T follicular helper cell (primary cell): Measurements from ENCODE around the gene RS1.

ENCODE experiments used
- DNase-seq: peaks from one replicate; pipeline ENCODE4 v3.0.0-alpha.2; 2020; ENCODE audit warnings: low read depth

RS1 gene

GRCh38 chrX:18668071-18668835, 3.7 kb downstream of the RS1 start:
- no peak for DNase-seq

DNA sequence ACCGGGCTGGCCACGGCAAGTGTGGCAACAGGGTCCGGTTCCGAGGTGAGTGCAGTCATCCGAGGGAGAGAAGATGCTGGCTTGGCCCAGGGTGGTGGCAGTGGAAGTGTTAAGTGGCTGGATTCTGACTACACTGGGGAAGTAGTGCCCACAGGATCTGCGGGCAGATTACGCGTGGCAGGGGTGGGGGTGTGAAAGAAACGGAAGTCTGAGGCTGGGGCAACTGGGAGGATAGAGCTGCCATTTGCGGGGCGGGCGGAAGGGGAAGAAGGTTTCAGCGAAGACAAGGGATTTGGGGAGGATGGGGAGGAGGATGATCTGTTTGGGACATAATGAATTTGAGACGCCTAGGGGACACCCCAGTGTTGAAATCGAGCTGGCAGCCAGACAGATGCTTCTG, 5.3 kb downstream of the RS1 start:
- no peak for DNase-seq

- no peak for DNase-seq
Observed at GRCh38 chrX:18664947-18665346, 7.0 kb downstream of the RS1 start.

DNA sequence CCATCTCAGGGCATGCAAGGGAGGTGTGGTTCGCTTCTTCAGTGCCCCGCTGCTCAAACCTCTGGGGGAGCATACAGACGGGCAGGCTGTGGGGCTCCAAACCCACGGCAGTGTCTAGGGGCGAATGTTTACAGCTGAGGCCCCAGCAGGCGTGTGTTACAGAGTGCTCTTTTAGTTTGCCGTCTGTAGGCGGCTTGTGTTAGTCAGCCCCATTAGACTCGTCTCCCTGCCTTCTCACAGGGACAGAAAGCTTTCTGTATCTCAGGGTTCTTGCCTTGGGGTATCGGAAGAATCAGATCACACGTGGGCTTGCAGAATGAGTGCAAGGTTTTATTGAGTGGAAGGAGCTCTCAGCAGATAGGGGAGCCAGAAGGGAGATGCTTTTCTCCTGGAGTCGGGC, 10.6 kb downstream of the RS1 start:
- no peak for DNase-seq

DNA sequence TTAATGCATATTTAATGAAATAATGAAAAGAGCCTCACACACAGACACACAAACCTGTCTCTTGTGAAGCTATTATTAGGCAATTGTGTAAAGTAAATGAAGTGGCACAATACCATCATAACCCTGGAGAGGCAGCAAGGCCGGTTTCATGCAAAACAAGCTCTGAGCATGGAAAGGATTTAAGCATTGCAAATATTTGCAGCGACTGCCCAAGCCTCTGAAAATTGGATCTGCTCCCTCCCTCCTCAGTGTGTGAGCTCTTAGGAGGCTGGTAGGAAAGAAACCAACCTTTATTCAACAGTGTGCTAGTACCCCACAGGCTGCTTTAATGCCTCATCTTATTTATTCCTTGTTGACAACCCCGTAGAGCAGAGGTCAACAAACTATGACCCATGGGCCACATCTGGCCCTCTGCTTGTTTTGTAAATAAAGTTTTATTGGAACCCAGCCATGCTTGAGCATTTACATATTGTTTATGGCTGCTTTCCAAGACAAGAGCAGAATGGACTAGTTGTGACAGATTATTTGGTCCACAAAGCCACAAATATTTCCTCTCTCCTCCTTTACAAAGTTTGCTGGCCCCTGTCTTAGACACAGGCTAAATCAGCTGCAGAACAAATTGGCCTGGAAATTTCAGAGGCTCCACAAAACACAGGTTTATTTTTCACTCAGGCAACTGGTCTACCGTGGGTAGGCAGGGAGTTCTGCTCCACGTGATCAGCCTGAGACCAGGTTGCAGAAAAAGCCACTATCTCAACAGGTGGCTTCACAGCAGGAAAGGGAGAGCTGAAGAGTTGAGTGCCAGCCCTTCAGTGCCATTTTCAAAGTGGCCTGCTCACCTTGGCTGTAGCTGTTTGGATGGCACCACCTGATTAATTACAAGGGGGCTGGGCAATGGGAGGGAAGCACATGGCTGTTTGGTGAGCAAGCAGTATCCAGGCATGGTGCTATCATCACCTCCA, 16.8 kb downstream of the RS1 start:
- no peak for DNase-seq

DNA sequence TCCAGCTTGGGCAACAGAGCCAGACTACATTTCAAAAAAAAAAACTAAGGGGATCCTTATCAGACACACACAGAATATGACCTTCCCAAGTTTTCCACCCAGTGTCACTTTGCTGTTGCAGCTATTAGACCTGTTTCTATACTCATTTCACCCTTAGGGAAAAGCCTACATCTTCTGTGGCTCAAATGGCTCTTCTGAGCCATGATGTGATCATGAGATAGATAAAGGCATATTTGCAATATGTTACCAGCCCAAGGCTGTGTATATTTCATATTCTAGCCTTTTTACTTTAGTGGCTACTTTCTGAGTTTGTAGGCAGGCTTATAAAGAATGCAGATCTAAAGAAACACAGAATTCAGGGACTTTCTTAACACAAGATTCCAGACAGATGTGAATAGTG, 19.3 kb downstream of the RS1 start:
- no peak for DNase-seq

DNA sequence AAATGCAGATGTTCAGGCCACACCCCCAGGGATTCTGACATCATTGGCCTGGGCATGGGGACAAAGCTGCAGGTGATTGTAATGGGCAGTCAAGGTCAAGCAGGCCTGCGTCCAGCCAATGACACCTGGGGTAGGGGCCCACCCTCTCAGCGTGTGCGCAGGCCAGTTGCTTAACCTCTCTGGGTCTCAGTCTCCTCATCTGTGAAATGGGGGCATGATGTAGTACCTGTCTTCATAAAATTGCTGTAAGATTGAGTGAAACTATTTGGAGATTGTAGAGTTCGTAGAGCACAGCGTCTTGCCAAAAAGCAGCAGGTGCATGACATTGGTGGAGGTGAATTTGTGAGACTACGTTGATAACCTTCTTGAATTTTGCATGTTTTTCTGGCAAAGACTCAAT, 21.2 kb downstream of the RS1 start:
- DNase-seq = no peak

- no peak for DNase-seq
Observed at GRCh38 chrX:18649498-18649951, 22.4 kb downstream of the RS1 start.

DNA sequence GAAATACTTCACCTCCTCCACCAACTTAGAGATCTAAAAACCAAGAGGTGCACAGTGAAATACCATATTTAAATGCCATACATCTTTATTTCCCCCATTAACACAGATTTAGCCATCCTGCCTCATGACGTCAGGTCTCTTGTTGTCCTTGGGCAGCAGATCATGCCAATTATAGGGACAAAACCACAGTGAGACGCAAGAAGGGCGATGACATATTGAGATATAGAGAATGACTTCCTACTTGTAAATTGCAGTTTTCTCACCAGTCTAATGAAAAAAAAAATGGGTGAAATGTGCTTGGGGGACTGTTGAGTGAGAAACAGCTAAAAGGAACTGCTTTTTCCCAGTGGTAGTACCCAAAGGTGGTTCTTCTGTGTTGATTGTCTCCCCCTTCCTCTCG, 24.3 kb downstream of the RS1 start:
- no peak for DNase-seq

DNA sequence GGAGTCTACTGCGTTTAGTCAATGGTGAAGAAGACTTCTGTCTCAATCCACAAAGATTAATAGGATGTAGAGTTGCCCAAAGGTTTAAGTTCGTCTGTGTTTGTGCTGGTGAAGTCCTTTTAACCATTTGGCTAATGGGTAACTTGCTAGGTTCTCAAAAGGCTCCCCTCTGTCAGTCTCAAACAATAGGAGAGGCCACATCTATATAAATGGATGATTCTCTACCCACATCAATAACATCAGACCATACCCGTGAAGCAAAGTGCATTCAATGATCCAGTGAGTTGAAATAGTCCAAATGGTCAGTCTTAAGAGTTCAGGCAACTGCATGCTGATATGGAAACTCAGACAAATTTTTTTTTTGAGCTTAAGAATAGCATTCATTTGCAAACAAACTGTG, 28.1 kb downstream of the RS1 start:
- DNase-seq = no peak

DNA sequence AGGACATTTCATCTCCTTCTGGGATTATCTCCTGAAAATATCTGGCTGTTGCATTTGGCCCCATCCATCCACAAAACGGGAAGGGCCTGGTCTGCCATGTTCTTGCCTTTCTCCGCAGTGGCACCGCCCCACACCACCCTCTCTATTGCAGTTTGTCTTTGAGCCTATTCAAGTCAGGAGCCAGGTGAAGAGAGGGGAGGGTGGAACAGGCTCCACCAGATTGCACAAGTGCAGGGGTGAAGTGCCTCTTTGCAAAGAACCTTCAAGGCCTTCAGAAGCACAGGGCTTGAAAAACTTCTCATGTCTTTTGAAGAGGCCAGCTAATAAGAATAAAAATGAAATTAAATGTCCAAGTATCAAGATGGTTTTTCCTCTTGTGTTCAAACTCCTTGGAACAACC, 28.7 kb downstream of the RS1 start:
- no peak for DNase-seq

GRCh38 chrX:18640686-18641085, 31.2 kb downstream of the RS1 start:
- DNase-seq = no peak

GRCh38 chrX:18639280-18639679, 32.6 kb downstream of the RS1 start:
- no peak for DNase-seq

GRCh38 chrX:18638398-18638797, 33.5 kb downstream of the RS1 start:
- no peak for DNase-seq

GRCh38 chrX:18630934-18631333, 41.0 kb downstream of the RS1 start:
- DNase-seq = no peak

DNA sequence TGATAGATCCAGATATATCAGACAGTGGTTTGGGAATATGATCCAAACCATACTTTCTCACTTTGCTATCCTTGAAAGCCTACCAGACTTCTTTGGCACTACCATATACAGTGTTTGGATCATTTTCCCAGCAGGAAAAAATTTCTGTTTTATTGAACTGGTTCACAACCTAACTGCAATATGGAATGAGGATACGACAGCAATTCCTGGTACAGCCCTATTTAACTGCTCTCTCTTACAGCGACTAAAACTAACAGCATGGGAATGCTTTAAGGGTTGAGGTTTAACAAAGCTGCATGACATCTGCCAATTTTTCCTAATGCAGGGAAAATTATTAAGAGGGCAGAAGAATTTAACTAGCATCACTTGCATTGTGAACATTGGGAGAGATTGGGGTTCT, 47.3 kb downstream of the RS1 start:
- no peak for DNase-seq

- DNase-seq = no peak
Observed at GRCh38 chrX:18620349-18620748, 51.6 kb downstream of the RS1 start.

DNA sequence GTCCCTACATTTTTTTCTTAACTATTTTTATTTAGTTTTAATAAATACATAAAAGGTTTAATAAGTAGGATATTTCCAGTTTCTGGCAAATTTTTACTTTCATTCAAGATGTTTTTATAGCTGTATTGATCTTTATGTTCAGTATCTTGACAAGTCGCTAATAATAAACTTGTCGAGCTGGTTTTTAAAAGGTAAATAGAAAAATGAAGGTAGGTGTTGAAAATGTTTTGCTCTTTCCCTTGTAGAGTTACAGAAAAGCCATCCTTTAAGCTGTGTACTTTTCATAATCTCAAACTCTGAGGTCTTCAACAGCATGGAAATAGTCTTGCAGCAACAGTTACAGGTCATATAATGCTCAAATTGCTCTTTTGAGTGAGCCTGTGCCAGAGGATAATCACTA, 52.6 kb downstream of the RS1 start:
- no peak for DNase-seq

DNA sequence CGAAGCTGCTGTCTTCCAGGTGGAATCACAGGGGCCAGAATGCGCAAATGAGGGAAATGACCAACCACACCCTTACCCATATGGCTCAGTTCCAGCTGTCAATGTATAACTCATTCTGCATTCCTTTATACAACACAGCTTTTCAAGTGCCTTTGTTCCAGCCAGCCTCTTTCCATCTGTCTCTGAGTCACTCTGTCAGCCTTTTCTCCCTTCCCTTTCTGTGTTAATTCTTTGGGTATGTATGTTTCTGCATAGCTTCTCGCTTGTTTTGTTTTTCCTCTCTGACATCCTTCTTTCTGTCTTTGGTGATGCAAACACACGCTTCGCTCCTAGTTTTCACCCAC, 54.5 kb downstream of the RS1 start:
- DNase-seq = no peak

GRCh38 chrX:18616688-18617406, 55.1 kb downstream of the RS1 start:
- no peak for DNase-seq

GRCh38 chrX:18613930-18614639, 57.8 kb downstream of the RS1 start:
- no peak for DNase-seq

DNA sequence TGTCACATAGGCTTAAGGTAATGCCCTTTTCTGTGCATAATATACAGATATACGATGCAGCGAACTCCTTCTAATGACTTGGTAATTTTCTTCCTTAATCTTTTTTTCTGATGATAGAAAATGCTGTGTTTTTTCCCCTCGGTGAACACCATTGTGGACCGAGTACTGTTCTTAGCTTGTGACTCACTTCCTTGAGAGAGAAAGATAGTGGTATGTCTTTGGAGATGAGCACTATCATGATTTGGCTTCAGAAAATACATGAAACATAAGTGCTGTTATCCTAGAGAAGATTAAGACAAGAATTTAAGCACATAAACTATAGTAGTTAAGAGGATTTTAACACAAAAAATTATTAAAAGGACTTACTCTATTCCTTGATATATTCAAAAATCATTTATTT, 63.9 kb downstream of the RS1 start:
- no peak for DNase-seq
